SIG-M5 (cell line): ENCODE results near the gene TRAPPC2L.

Experiments used
- DNase-seq: peaks from one replicate; lab custom pipeline; 2025; lab: John Stamatoyannopoulos, UW

The TRAPPC2L gene

GRCh38 chr16:88910284-88911135 lies 53.6 kb downstream of the TRAPPC2L start:
- DNase-seq: no peak

- no peak for DNase-seq
These were observed 54.4 kb downstream of the TRAPPC2L start for GRCh38 chr16:88911136-88911945.

- no peak for DNase-seq
These were observed 55.0 kb downstream of the TRAPPC2L start for GRCh38 chr16:88911946-88912310.
